K562 (cell line): ENCODE measurements around the gene FBLIM1. TPM values are rescaled to one million over a fixed set of nuclear protein-coding genes. Genes with fewer than 3 reads are reported as not detected.

ENCODE experiments used
- CBFA2T2 ChIP-seq: fragments of 450-650 bp; conservative IDR thresholded peaks from 2 replicates; pipeline ENCODE4 v1.6.1; 2017; ENCODE audit warnings: mild to moderate bottlenecking
- CBX8 ChIP-seq: fragments of 200-600 bp; sonication (generic); IDR thresholded peaks from 2 replicates; pipeline ENCODE4 v1.6.1; 2012; ENCODE audit warnings: borderline replicate concordance, mixed run types, low read depth, mild to moderate bottlenecking, moderate library complexity, mixed read lengths, low read length, control low read depth, inconsistent platforms; ENCODE audit not compliant: poor library complexity, severe bottlenecking; ENCODE audit errors: extremely low read depth
- CCAR2 ChIP-seq: fragments of 200-400 bp; formaldehyde crosslinking; IDR thresholded peaks from 2 replicates; pipeline ENCODE4 v1.6.1; 2017; ENCODE audit warnings: mild to moderate bottlenecking, low read depth, low read length
- ETV1 ChIP-seq: fragments of 450-650 bp; conservative IDR thresholded peaks from 2 replicates; pipeline ENCODE4 v1.6.1; 2016; ENCODE audit warnings: missing genetic modification characterization, control low read depth, low read depth, missing compliant biosample characterization
- FOSL1 ChIP-seq: fragments of 200-800 bp; sonication (Bioruptor generic); conservative IDR thresholded peaks from 2 replicates; pipeline ENCODE4 v1.6.1; 2016; ENCODE audit warnings: missing genetic modification characterization, missing compliant biosample characterization
- GATAD2A ChIP-seq: fragments of 450-650 bp; IDR thresholded peaks from 2 replicates; pipeline ENCODE4 v1.6.1; 2017
- MAZ ChIP-seq, 2 experiments: fragments of 450-650 bp in 1 of 2; sonication (generic) in 1 of 2; formaldehyde crosslinking; IDR thresholded peaks in 1 of 2; conservative IDR thresholded peaks in 1 of 2; 2 replicates each; pipeline versions ENCODE4 v1.4.0 to v1.5.0; 2020; ENCODE audit warnings: mild to moderate bottlenecking in 1 of 2, missing genetic modification reagents in 1 of 2
- MEIS2 ChIP-seq: fragments of 450-650 bp; IDR thresholded peaks from 2 replicates; pipeline ENCODE4 v1.6.1; 2014; ENCODE audit warnings: mild to moderate bottlenecking; ENCODE audit not compliant: partially characterized antibody
- NCOA1 ChIP-seq: fragments of 450-650 bp; IDR thresholded peaks from 2 replicates; pipeline ENCODE4 v1.6.1; 2016; ENCODE audit warnings: low read depth
- NCOR1 ChIP-seq: fragments of 450-650 bp; IDR thresholded peaks from 2 replicates; pipeline ENCODE4 v1.6.1; 2016; ENCODE audit warnings: mild to moderate bottlenecking, moderate library complexity
- NFIC ChIP-seq: fragments of 450-650 bp; IDR thresholded peaks from 2 replicates; pipeline ENCODE4 v1.6.1; 2017; ENCODE audit warnings: mild to moderate bottlenecking, inconsistent platforms
- NFRKB ChIP-seq: fragments of 450-650 bp; IDR thresholded peaks from 2 replicates; pipeline ENCODE4 v1.6.1; 2016; ENCODE audit warnings: low read depth
- NR2C1 ChIP-seq, 2 experiments: fragments of 450-650 bp; IDR thresholded peaks; 2 replicates each; pipeline ENCODE4 v1.6.1; 2017; ENCODE audit warnings: mild to moderate bottlenecking in 2 of 2, antibody characterized with exemption in 1 of 2, inconsistent platforms in 1 of 2, missing compliant biosample characterization in 1 of 2, missing genetic modification characterization in 1 of 2
- NRF1 ChIP-seq, 2 experiments: fragments of 450-650 bp; IDR thresholded peaks in 1 of 2; conservative IDR thresholded peaks in 1 of 2; 2 replicates each; pipeline ENCODE4 v1.6.1; 2014; ENCODE audit warnings: mild to moderate bottlenecking in 2 of 2
- POLR2AphosphoS2 ChIP-seq: IDR thresholded peaks from 2 replicates; pipeline ENCODE4 v1.6.1; 2012; ENCODE audit warnings: low read length, improper control_type of control experiment
- POLR2B ChIP-seq: fragments of 450-650 bp; IDR thresholded peaks from 2 replicates; pipeline ENCODE4 v1.6.1; 2018; ENCODE audit warnings: low read depth; ENCODE audit not compliant: partially characterized antibody
- RBM39 ChIP-seq: fragments of 200-400 bp; formaldehyde crosslinking; optimal IDR thresholded peaks from 2 replicates; pipeline ENCODE3; 2018; ENCODE audit warnings: low read depth, low read length
- SNIP1 ChIP-seq: fragments of 450-650 bp; IDR thresholded peaks from 2 replicates; pipeline ENCODE4 v1.7.1; 2017; ENCODE audit warnings: low read depth, mild to moderate bottlenecking
- SP2 ChIP-seq: IDR thresholded peaks from 2 replicates; pipeline ENCODE4 v1.6.1; 2011; ENCODE audit warnings: mild to moderate bottlenecking, low read depth, low read length, moderate library complexity; ENCODE audit not compliant: poor library complexity, severe bottlenecking; ENCODE audit errors: extremely low read depth
- ZNF134 ChIP-seq: fragments of 250-450 bp; sonication (Bioruptor Pico); conservative IDR thresholded peaks from 2 replicates; pipeline ENCODE4 v1.4.0; 2020
- ZNF146 ChIP-seq: IDR thresholded peaks from one replicate; pipeline ENCODE4 v1.6.1; 2018; ENCODE audit warnings: missing compliant biosample characterization; ENCODE audit not compliant: unreplicated experiment
- ZNF224 ChIP-seq: sonication (generic); formaldehyde crosslinking; IDR thresholded peaks from 2 replicates; pipeline ENCODE4 v1.8.0; 2022; ENCODE audit warnings: mild to moderate bottlenecking, missing genetic modification reagents
- ZNF277 ChIP-seq: fragments of 250-450 bp; sonication (Bioruptor Pico); IDR thresholded peaks from 2 replicates; pipeline ENCODE4 v1.8.0; 2022; ENCODE audit warnings: inconsistent platforms, mild to moderate bottlenecking, moderate library complexity, borderline replicate concordance
- ZNF699 ChIP-seq: fragments of 250-450 bp; sonication (Bioruptor Pico); IDR thresholded peaks from 2 replicates; pipeline ENCODE4 v1.8.0; 2021; ENCODE audit warnings: mild to moderate bottlenecking, moderate library complexity; ENCODE audit not compliant: insufficient replicate concordance
- polyA plus RNA-seq, 8 experiments: library from polyadenylated mRNA; depleted of rRNA in 4 of 8; stranded (reverse) in 5 of 8; unstranded in 3 of 8; fragments of >200 nt; fragmentation: Nextera tagmentation in 2 of 8; fragmentation: Illumina TruSeq in 1 of 8; extraction: Ambion mirVana in 2 of 8; extraction: Trizol in 1 of 8; gene quantifications; 2 replicates each; pipeline versions ENCODE4 v1.2.1 to v1.2.3, GENCODE V29; 2011 to 2014; ENCODE audit warnings: inconsistent platforms in 1 of 8, missing spikeins in 1 of 8
- total RNA-seq, 7 experiments: library from RNA; depleted of rRNA in 6 of 7; stranded (reverse); fragments of >200 nt in 6 of 7; fragmentation: Illumina TruSeq in 2 of 7; extraction: Trizol in 2 of 7; gene quantifications; 2 replicates each; pipeline versions ENCODE4 v1.2.1 to v1.2.3, GENCODE V29; 2011 to 2021; ENCODE audit warnings: low replicate concordance in 1 of 7
- TF ChIP-seq, protein P1 (sequence below): fragments of 450-650 bp; formaldehyde crosslinking; IDR thresholded peaks from 2 replicates; pipeline ENCODE4 v1.4.0; 2022; ENCODE audit warnings: missing genetic modification characterization
- TF ChIP-seq, protein P2 (sequence below): fragments of 250-450 bp; sonication (Bioruptor Pico); IDR thresholded peaks from 2 replicates; pipeline ENCODE4 v1.6.1; 2021; ENCODE audit warnings: mild to moderate bottlenecking

Gene FBLIM1
- total and polyA plus RNA-seq, 9 of the 15 experiments (the other 6 are each of a cell fraction or from before 2014, with no cell fraction given): 0.14 to 0.24 TPM; not detected in 7

DNA sequence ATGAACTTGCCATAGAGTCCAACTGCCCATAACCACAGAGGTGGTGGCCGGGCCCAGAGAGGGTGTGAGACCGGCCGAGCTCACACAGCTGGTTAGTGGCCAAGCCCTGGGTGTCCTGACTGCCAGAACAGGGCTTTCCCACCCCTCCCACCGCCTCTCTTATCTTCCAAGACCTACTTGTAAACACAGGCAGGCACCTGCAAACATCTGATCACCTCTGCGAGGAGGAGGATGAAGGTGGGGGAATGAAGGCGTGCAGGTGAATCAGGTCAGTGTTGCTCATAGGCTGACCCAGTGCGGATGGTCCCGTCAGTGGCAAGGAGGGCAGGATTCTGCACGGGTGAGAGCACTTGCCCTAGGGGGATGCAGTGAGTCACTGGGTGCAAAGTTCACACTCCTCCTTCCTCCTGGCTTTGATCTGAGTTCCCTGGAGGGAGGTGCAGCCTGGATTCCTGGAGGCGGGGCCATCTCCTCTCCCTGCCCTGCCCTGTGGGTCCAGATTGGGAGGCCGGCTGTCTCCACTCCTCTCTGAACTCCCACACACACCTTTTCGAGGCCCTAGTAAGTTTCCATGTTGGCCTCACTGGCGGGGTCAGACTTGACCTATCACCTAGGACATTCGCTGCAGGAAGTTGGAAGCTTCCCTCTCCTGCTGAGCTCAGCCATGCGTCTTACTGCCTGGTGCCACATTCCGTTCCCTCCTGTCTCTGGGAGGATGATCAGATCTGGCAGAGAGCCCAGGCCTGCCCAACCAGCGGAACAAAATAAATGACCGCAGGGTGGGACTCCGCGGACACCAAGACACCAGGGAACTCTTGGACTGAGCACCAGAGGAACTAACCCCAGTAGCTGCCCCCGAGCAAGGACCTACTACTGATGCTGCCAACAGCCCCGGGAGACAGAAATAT lies 41.6 kb downstream of the FBLIM1 start (continued):
- TF ChIP-seq, protein P1, sequence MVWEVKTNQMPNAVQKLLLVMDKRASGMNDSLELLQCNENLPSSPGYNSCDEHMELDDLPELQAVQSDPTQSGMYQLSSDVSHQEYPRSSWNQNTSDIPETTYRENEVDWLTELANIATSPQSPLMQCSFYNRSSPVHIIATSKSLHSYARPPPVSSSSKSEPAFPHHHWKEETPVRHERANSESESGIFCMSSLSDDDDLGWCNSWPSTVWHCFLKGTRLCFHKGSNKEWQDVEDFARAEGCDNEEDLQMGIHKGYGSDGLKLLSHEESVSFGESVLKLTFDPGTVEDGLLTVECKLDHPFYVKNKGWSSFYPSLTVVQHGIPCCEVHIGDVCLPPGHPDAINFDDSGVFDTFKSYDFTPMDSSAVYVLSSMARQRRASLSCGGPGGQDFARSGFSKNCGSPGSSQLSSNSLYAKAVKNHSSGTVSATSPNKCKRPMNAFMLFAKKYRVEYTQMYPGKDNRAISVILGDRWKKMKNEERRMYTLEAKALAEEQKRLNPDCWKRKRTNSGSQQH (CRISPR knock-in tag): no peak
- TF ChIP-seq ZNF134: no peak
- 0 out of 2 replicates have a peak, but pooled peaks have one; percentile 41 for TF ChIP-seq ZNF224
- no peak for TF ChIP-seq SP2
- peak in 1 of 2 experiments; percentile 27; a peak in 1 of 4 replicates for TF ChIP-seq MAZ (CRISPR knock-in tag; conservative IDR thresholded peaks at IDR 0.05 in 1 of 2, IDR thresholded peaks at IDR 0.05 in 1 of 2)
- no peak for TF ChIP-seq SNIP1
- no peak for TF ChIP-seq POLR2AphosphoS2
- TF ChIP-seq POLR2B: no peak
- no peak for TF ChIP-seq CCAR2
- peak; percentile 46 for TF ChIP-seq MEIS2
- TF ChIP-seq NRF1 (conservative IDR thresholded peaks at IDR 0.05 in 1 of 2, IDR thresholded peaks at IDR 0.05 in 1 of 2): peak; percentile 8 to 46
- peak; percentile 65; the same call in 1 of the 2 replicates for TF ChIP-seq FOSL1 (tag)
- TF ChIP-seq ZNF146: peak; percentile 98
- TF ChIP-seq NR2C1 (IDR thresholded peaks at IDR 0.05): peak; percentile 93
- TF ChIP-seq NR2C1 (tag; IDR thresholded peaks at IDR 0.05): peak; percentile 94
- no peak for TF ChIP-seq CBX8
- TF ChIP-seq, protein P2, sequence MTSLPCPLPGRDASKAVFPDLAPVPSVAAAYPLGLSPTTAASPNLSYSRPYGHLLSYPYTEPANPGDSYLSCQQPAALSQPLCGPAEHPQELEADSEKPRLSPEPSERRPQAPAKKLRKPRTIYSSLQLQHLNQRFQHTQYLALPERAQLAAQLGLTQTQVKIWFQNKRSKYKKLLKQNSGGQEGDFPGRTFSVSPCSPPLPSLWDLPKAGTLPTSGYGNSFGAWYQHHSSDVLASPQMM: no peak
- TF ChIP-seq ZNF277 (CRISPR knock-in tag): no peak
- TF ChIP-seq CBFA2T2: peak; percentile 15; the same call in 1 of the 2 replicates
- no peak for TF ChIP-seq ZNF699
- TF ChIP-seq NFIC: peak; percentile 95
- TF ChIP-seq NFRKB: no peak
- no peak for TF ChIP-seq RBM39
- peak; percentile 18; the same call in 1 of the 2 replicates for TF ChIP-seq NCOR1
- TF ChIP-seq NCOA1: peak; percentile 62; the same call in 1 of the 2 replicates
- peak; percentile 36 for TF ChIP-seq ETV1 (tag)
- 0 out of 2 replicates have a peak, but pooled peaks have one; percentile 66 for TF ChIP-seq GATAD2A
